Measurements from ENCODE around the gene CDC37L1.
A peak's percentile ranks its signal among the peaks of the same experiment; 100 is the strongest.

The CDC37L1 gene

DNA sequence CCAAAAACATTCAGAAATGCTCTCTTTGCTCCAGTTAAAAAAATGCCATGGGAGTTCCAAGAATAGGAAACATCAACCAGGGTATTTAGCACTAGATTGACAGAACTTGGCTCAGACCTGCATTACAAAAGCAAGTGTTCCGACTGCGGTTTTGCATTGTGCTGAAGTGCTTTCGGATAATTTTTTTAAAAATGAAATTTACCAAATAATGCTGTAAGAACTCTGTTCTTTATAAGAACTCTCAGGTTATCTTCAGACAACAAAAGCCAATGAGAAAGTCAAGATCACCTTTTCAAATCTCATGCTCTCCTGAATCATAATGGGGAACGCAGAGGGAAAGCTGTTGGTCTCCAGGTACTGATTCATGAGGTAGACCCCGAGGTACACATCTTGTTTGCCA is 17.8 kb upstream of the CDC37L1 start:
- in situ Hi-C loops (cut with HindIII; ENCODE audit: low pct_unique_long_range_greater_than_20kb, low sequenced_read_pairs) = no loop called here
- no peak for DNase-seq (ENCODE audit: low read depth in 1 of 2, low spot score in 1 of 2)
- no peak for TF ChIP-seq JUND (IDR thresholded peaks at IDR 0.05; ENCODE audit: low read depth)

DNA sequence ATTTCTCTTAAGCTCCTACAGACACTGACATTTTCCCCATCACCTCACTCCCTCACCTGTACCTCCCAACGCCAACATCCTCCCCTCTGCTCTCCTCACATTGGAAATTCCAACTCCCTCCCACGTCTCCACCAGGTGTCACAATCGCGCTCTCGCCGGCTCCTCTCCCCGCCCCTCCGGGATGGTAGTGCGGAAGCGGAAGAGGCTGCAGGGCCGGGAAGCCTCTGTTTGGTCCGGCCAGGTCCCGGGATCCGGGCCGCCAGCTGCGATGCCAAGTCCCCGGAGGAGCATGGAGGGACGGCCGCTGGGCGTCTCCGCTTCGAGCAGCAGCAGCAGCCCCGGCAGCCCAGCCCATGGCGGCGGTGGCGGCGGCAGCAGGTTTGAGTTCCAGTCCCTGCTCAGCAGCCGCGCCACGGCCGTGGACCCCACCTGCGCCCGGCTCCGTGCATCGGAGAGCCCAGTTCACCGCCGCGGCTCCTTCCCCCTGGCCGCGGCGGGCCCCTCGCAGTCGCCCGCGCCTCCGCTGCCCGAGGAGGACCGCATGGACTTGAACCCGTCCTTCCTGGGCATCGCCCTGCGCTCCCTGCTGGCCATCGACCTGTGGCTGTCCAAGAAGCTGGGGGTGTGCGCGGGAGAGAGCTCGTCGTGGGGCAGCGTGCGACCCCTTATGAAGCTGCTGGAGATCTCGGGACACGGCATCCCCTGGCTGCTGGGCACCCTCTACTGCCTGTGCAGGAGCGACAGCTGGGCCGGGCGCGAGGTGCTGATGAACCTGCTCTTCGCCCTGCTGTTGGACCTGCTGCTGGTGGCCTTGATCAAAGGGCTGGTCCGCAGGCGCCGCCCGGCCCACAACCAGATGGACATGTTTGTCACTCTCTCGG is 17.0 kb upstream of the CDC37L1 start, which contains the start of gene PLPP6:
Gene PLPP6, plus strand, starts transcription at position 187 of the 881 bp plus-strand sequence. Its CDS starts 82 bp downstream, at position 269.
- no peak for TF ChIP-seq JUND (IDR thresholded peaks at IDR 0.05; ENCODE audit: low read depth)
- in situ Hi-C loops (cut with HindIII; ENCODE audit: low pct_unique_long_range_greater_than_20kb, low sequenced_read_pairs) = no loop called here
- peak; percentile 77 to 91 for DNase-seq (ENCODE audit: low read depth in 1 of 2, low spot score in 1 of 2)

- no peak for DNase-seq (ENCODE audit: low read depth in 1 of 2, low spot score in 1 of 2)
- TF ChIP-seq JUND (IDR thresholded peaks at IDR 0.05; ENCODE audit: low read depth) = no peak
- in situ Hi-C loops (cut with HindIII; ENCODE audit: low pct_unique_long_range_greater_than_20kb, low sequenced_read_pairs) = no loop called here
Measured at GRCh38 chr9:4662989-4663792, 16.2 kb upstream of the CDC37L1 start.

GRCh38 chr9:4663956-4664355 is 15.4 kb upstream of the CDC37L1 start:
- no peak for TF ChIP-seq JUND (IDR thresholded peaks at IDR 0.05; ENCODE audit: low read depth)
- in situ Hi-C loops (cut with HindIII; ENCODE audit: low pct_unique_long_range_greater_than_20kb, low sequenced_read_pairs) = no loop called here
- no peak for DNase-seq (ENCODE audit: low read depth in 1 of 2, low spot score in 1 of 2)

DNA sequence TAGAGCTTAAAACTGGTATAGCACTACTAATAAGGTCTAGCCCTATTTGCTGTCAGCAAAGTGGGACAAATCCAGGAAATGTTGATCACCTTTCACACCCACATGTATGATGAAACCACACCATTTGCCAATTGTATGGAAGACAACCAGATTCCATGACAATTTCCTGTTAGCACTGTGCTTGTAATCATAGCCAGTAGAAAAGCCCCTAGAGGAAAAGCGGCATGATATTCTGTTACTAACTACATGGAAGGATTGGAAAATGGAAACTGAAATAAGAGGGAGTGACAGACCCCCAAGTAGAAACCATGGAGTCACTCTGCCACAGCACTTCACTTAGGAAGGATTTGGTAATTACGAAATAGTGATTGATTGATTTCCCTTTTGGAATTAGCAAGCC is 14.0 kb upstream of the CDC37L1 start:
- in situ Hi-C loops (cut with HindIII; ENCODE audit: low pct_unique_long_range_greater_than_20kb, low sequenced_read_pairs) = no loop called here
- TF ChIP-seq JUND (IDR thresholded peaks at IDR 0.05; ENCODE audit: low read depth) = no peak
- DNase-seq (ENCODE audit: low read depth in 1 of 2, low spot score in 1 of 2) = no peak

- in situ Hi-C loops (cut with HindIII; ENCODE audit: low pct_unique_long_range_greater_than_20kb, low sequenced_read_pairs) = no loop called here
- DNase-seq (ENCODE audit: low read depth in 1 of 2, low spot score in 1 of 2) = peak; percentile 41 to 67
- no peak for TF ChIP-seq JUND (IDR thresholded peaks at IDR 0.05; ENCODE audit: low read depth)
Measured at GRCh38 chr9:4666042-4666699, 13.2 kb upstream of the CDC37L1 start, which contains the start of gene SPATA6L. TSS of gene SPATA6L (minus strand) at chr9:4666480. CDS start at chr9:4666250, 230 bp downstream.

DNA sequence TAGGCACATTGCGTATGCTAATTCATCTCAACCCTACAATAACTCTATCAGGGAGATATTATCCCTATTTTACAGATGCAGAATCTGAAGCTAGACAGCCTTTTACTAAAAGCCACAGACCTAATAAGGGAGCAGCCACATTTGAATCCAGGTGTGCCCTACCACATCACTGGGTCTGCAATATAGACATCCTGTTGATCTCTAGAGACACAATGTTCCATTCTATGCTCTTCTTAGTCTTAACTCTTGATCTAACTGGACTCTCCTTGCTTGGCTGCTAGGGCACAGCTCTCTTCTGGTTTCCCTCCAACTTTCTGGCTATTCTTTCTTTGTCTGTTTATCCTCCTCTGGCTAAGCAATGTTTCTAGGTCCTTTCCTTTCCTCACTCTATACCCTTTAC is 11.7 kb upstream of the CDC37L1 start:
- no peak for DNase-seq (ENCODE audit: low read depth in 1 of 2, low spot score in 1 of 2)
- in situ Hi-C loops (cut with HindIII; ENCODE audit: low pct_unique_long_range_greater_than_20kb, low sequenced_read_pairs) = no loop called here
- TF ChIP-seq JUND (IDR thresholded peaks at IDR 0.05; ENCODE audit: low read depth) = no peak

GRCh38 chr9:4668604-4669003 is 10.8 kb upstream of the CDC37L1 start:
- in situ Hi-C loops (cut with HindIII; ENCODE audit: low pct_unique_long_range_greater_than_20kb, low sequenced_read_pairs) = no loop called here
- TF ChIP-seq JUND (IDR thresholded peaks at IDR 0.05; ENCODE audit: low read depth) = no peak
- DNase-seq (ENCODE audit: low read depth in 1 of 2, low spot score in 1 of 2) = no peak

GRCh38 chr9:4669890-4670289 is 9.5 kb upstream of the CDC37L1 start:
- no peak for TF ChIP-seq JUND (IDR thresholded peaks at IDR 0.05; ENCODE audit: low read depth)
- in situ Hi-C loops (cut with HindIII; ENCODE audit: low pct_unique_long_range_greater_than_20kb, low sequenced_read_pairs) = no loop called here
- DNase-seq (ENCODE audit: low read depth in 1 of 2, low spot score in 1 of 2) = no peak

GRCh38 chr9:4670591-4670990 is 8.8 kb upstream of the CDC37L1 start:
- in situ Hi-C loops (cut with HindIII; ENCODE audit: low pct_unique_long_range_greater_than_20kb, low sequenced_read_pairs) = no loop called here
- DNase-seq (ENCODE audit: low read depth in 1 of 2, low spot score in 1 of 2) = no peak
- no peak for TF ChIP-seq JUND (IDR thresholded peaks at IDR 0.05; ENCODE audit: low read depth)

- TF ChIP-seq JUND (IDR thresholded peaks at IDR 0.05; ENCODE audit: low read depth) = no peak
- in situ Hi-C loops (cut with HindIII; ENCODE audit: low pct_unique_long_range_greater_than_20kb, low sequenced_read_pairs) = no loop called here
- DNase-seq (ENCODE audit: low read depth in 1 of 2, low spot score in 1 of 2) = no peak
Measured at GRCh38 chr9:4671737-4672136, 7.6 kb upstream of the CDC37L1 start.

DNA sequence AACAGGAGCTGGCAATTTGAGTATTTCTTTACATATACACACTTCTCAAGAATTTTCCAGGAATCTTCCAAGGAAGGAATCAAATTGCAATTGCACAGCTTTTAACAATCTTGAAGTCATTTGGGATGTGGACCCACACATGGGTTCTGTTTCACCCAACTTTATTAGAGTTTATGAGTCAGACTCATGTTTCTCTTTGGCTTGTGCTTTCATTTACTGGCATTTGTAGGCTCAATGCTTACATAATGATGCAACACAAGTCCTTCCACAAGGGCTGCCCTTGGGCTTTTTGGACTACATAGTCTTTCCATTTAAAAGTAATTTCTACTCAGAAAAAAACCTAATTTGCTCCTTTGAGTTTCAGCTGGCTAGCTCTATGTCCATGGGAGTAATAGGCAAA is 4.6 kb upstream of the CDC37L1 start:
- in situ Hi-C loops (cut with HindIII; ENCODE audit: low pct_unique_long_range_greater_than_20kb, low sequenced_read_pairs) = no loop called here
- peak in 1 of 2 experiments; percentile 26 for DNase-seq (ENCODE audit: low read depth in 1 of 2, low spot score in 1 of 2)
- TF ChIP-seq JUND (IDR thresholded peaks at IDR 0.05; ENCODE audit: low read depth) = no peak
